NCI-H2196 treated with DMSO at 0.1 percent for 48 hours (cell line): Measurements from ENCODE around the gene PRR30.
"Not testable (repeated sequence)": the region's sequence is repeated elsewhere in the genome, so short reads cannot be mapped to it uniquely, and the experiment has no call there.

Experiments
- DNase-seq: peaks from one replicate; lab custom pipeline; 2025; ENCODE audit not compliant: unreplicated experiment; lab: John Stamatoyannopoulos, UW

PRR30 gene

DNA sequence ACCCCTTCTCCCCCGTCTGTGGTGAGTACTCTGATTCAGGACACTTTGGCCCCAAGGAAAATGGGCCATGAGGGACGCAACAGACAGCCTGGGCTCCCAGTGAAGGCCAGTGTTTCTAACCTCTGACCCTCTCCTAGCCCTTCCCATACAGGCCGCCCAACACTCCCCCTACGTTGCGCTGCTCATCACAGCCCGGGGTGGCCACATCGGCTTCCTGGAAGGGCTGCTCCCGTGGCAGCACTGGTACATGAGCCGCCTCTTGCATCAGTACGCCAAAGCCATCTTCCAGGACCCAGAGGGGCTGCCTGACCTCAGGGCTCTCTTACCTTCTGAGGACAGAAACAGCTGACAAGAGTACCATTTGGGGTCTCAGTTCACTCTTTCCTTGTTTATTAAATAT is 8.8 kb downstream of the PRR30 start:
- DNase-seq, result no peak

DNA sequence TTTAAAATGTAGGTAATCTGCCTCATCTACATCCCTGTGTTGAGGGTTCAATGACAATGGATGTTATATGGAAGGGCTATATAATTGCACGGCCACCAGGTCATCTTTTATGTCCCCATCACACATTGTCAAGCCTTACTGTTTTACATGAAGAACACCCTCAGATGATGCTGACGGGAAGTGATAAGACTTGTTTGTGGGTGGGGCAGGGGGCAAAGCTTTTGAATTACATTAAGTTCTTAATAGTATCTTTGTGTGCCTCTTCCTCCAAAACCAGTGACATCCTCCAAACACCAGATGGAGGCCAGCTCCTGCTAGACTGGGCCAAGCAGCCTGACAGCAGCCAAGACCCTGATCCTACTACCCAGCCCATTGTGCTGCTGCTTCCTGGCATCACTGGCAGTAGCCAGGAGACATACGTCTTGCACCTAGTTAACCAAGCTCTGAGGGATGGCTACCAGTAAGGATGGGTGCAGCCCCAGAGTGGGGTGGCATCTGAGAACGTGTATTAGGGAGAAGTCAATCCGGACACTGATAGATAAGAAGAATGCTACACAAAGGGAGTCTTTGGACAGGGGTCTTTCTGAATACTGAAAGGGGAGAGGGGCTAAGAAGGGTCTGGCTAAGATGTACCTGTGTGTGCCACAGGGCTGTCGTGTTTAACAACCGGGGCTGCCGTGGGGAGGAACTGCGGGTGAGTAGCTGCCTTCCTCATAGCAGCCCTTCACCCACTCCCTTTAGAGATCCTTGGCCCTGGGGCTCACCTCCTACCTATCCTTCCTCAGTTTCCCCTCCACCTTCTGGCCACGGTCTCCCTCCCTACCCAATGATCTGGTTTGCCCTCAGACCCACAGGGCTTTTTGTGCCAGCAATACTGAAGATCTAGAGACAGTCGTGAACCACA is 10.3 kb downstream of the PRR30 start:
- no peak for DNase-seq

DNA sequence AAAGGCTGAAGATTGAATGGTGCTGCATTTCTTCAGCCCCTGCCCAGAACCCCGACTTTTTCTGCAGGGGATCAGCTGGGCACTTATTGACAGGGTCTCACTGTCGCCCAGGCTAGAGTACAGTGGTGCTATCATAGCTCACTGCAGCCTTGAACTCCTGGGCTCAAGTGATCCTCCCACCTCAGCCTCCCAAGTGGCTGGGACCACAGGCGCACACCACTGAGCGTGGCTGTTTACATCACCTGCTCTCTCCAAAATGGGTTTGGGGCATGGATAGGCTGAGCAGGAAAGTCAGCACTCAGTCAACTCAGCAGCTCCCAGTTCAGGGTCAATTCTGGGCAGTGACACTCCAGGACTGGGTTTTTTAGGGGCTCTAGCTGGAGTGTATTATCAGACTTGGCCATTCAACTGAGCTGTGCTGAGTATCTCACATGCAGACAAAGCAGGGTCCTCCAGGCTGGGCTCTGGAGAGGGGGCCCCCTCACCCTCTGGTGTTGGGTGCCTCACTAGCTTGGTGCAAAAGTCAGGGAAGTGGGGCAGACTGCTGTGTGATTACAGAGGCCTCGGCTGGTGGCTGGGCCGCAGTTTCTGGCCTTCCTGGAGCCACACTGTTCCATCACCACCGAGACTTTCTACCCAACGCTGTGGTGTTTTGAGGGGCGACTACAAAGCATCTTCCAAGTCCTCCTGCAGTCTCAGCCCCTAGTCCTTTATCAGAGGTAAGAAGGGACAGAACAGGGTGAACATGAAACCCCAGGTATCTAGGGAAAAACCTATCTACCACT is 11.1 kb downstream of the PRR30 start:
- DNase-seq, result no peak

DNA sequence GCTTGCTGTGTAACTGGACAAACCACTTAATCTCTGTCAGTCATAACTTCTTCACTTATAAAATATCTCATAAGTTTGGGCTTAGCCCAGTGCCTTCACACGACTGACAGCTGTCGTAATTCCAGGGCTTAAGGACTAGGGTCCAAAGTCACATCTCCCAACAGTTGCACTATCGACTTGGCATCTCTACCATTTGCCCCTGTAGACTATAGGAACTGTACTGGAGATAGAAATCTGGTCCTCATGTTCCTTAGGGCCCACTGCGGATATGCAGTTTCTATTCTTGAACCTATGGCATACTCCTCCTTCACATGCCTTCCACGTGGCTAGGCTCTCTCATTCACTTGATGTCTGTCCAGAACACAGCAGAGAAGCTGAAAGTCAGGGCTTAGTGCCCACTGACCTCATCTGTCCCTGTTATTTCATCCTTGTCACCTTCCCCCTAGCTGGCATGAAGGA is 12.9 kb downstream of the PRR30 start:
- DNase-seq, result no peak

DNA sequence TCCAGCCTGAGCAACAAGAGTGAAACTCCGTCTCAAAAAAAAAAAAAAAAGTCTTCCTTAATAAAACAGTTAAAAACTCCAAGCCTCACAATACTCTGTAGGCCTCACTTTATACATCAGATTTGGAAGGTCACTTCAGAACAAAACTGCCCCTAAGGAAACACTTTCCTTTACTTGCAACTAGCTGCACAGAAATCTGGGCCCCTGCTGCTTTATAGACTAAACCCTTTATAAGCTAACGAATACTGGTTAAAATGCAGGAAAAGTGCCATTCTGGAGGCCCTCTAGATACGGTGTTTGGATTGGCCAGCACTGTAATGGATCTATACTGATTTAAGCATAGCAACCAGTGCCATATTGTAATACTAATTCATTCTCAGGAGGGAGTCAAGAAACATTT is 14.1 kb downstream of the PRR30 start:
- DNase-seq, result no peak

DNA sequence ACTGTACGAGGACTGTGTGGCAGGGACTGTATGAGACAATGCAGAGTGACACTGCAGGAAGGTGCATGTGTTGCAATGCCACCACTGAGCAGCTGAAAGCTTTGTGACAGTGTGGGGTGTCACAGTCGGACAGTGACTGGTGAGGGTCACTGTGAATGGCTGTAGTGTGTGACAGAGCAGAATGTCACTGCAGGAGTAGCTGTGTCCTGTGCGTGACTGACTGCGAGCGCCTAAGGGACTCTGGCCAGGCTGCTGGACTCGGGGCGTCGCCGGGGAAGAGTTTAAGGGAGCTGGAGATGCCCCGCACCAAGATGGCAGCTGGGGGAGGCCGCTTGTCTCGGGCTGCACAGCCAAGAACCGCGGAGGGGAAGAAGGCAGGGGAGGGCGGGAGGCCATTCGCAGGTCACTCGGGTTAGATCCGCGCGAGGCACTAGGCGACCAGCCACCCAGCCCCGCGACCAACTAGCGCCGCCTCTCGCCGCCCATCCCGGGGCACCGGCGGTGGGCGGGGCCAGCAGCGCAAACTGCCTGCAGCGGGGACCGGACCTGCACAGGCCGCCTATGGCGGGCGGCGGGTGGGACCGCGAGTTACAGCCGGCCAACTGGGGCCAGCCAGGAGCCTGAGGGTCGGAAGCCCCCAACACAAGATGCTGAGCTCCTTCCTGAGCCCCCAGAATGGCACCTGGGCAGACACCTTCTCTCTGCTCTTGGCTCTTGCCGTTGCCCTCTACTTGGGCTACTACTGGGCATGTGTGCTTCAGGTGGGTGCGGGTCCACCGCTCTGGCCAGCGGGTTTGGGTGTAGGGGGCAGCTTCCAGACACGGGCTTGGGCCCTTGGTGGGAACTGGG is 15.7 kb downstream of the PRR30 start, which contains the start of gene ABHD1:
Gene ABHD1 (plus strand): TSS at position 514 of the 849 bp plus-strand sequence. CDS start 134 bp downstream, at position 648.
- DNase-seq, result no peak

DNA sequence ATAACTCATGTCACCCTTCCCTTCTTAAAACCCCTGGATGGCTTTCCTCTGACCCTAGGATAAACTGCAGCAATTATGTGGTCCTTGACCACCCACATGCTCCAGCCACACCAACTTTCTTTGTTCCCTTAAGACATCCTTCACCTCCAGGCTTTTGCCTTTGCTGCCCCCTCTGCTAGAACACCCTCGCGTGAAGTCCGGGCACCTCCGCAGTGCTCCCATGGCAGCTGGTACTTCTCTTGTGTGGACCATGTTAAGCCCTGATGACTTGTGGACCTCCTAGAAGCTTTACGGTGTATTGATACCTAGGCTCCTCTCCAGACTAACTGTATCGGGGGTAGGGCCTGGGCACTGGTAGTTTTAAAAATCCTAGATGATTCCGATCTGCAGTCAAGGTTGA is 16.4 kb downstream of the PRR30 start:
- no peak for DNase-seq

DNA sequence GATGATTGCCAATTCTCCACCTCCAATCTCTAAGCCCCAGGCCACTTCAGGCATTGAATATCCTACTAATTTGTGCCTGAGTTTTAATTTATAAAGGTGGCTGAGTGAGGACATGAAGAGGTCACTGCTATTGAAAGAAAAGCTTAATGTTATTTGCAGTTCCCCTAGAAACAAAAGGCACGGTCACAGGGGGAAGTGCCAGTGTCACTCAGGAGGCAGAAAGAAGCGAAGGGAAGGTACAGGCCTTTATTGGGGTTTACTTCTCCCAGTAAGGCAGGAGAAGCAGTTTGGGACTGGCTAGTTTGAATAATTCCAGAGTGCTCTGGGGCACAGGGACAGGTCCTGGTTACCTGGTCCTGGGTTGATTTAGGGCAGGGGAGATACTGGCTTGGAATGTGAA is 17.3 kb downstream of the PRR30 start:
- DNase-seq, result no peak

DNA sequence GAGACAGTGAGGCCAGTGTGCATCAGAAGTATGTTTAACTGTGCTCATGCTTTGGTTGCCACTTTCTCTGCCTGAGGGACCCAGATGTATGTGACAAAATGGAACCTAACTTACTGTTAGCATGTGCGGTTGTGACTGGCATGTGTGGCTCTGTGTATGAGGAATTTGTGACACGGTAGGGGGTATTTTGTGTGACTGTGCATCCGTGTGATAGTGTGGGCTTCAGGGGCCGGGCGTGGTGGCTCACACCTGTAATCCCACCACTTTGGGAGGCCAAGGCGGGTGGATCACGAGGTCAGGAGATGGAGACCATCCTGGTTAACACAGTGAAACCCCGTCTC is 19.9 kb downstream of the PRR30 start:
- DNase-seq, result not testable (repeated sequence)

DNA sequence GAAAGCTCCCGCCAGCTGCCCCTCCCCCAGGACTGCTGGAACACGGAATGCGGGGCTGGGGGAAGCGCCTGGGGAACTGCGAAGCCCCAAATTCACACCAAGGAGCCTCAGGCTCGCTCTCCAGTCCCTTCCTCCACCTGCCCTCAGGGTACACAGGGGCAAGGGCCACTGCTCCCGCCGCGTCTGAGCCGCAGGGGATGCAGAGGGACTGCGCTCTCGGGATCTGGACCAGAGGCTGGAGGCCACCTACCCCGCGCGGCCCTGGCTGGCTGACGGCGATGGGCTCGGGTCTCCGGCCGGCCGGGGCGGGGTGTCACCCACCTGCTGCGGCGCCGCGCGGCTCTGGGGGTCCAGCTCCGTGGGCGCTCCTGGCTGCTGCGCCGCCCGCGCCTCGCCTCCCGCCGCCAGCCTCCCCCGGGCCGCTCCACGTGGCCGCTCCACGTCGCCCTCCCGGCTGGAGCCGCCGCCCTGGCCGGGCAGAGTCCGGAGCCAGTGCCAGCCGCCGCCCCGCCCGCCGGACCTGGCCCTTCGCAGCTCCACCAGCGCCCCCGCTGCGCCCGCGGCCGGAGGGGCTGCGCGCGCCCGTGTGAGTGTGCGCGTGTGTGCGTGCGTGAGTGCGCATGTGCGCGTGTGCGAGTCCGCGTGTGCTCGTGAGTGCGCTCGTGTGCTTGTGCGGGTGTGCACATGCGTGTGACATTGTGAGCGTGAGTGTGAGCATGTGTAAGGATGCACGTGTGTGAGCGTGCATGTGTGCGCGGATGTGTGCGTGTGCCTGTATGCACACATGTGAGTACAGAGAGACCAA is 20.5 kb downstream of the PRR30 start, which contains the start of gene CGREF1:
Gene CGREF1 (minus strand): TSS at position 604 of the 805 bp plus-strand sequence. CDS start 14,762 bp downstream, outside the sequence.
- DNase-seq, result no peak

DNA sequence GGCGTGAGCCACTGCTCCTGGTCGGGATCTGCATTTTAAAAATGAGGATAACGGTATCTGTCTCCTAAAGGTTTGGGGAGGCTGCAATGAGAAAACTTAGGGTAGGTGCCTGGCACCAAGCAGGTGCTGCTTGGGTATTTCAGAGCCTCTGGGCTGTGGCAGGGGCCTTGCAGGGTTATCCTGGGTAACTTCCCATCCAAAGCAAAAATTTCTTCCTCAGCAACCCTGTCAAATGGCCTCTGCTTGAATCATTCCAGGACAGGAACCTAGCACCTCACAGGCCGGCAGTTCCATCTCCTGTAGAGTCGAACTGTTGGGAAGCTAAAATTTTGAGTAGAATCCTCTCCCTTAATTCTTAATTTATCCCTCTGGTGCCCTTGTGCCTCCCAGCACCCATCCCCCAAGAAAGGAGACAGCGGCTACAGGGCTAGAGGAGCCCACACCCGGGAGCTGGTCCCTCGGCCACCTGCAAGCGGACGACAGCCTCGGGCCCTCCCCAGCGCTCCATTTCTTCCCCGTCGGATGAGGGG is 21.1 kb downstream of the PRR30 start:
- DNase-seq, result no peak

DNA sequence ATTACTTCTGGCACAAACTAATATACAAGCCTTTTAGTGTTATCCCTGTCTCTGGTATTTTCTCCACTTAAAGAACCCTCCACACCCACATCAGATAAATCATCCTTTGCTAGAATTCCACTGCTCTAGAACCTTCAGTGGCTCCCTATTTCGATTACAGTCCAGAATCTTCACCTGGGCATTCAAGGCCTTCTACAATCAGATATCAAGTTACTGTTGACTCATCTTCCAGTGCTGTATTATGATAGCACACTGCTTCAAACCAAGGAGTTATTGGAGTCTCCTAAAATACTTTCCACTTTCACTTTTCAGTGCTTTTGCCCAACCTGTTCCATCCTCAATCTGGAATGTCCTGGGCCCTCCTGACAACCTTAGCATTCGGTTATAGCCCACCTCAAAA is 23.7 kb downstream of the PRR30 start:
- DNase-seq, result no peak

DNA sequence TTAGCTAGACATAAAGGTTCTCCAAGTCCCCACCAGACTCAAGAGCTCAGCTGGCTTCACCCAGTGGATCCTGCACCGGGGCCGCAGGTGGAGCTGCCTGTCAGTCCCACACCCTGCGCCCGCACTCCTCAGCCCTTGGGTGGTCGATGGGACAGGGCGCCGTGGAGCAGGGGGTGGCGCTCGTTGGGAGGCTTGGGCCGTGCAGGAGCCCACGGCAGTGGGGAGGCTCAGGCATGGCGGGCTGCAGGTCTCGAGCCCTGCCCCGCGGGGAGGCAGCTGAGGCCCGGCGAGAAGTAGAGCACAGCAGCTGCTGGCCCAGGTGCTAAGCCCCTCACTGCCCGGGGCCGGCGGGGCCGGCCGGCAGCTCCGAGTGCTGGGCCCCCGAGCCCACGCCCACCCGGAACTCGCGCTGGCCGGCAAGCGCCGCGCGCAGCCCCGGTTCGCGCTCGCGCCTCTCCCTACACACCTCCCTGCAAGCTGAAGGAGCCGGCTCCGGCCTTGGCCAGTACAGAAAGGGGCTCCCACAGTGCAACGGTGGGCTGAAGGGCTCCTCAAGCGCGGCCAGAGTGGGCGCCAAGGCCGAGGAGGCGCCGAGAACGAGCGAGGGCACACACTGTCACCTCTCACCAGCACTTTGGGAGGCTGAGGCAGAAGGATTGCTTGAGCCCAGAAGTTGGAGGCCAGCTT is 27.7 kb downstream of the PRR30 start:
- DNase-seq, result not testable (repeated sequence)

DNA sequence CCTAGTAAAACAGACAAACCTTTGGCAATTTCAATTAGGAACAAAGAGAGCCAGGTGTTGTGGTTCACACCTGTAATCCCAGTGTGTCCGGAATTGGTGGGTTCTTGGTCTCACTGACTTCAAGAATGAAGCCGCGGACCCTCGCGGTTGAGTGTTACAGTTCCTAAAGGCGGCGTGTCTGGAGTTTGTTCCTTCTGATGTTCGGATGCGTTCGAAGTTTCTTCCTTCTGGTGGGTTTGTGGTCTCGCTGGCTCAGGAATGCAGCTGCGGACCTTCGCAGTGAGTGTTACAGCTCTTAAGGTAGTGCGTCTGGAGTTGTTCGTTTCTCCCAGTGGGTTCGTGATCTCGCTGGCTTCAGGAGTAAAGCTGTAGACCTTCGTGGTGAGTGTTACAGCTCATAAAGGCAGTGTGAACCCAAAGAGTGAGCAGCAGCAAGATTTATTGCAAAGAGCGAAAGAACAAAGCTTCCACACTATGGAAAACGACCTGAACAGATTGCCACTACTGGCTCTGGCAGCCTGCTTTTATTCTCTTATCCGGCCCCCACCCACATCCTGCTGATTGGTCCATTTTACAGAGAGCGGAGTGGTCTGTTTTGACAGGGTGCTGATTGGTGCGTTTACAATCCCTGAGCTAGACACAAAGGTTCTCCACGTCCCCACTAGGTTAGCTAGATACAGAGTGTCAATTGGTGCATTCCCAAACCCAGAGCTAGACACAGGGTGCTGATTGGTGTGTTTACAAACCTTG is 28.4 kb downstream of the PRR30 start:
- not testable (repeated sequence) for DNase-seq

DNA sequence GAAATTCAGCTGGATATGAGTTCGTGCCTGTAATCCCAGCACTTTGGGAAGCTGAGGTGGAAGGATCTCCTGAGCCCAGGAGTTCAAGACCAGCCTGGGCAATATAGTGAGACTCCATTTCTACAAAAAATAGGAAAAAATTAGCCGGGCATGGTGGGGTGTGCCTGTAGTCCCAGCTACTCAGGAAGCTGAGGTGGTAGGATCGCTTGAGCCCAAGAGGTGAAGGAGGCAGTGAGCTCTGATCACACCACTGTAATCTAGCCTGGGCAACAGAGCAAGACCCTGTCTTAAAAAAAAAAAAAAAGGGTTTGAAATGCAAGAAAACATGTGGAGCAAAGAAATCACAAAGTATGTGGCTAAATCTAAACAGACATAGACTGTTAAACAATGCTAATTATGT is 30.1 kb downstream of the PRR30 start:
- no peak for DNase-seq

DNA sequence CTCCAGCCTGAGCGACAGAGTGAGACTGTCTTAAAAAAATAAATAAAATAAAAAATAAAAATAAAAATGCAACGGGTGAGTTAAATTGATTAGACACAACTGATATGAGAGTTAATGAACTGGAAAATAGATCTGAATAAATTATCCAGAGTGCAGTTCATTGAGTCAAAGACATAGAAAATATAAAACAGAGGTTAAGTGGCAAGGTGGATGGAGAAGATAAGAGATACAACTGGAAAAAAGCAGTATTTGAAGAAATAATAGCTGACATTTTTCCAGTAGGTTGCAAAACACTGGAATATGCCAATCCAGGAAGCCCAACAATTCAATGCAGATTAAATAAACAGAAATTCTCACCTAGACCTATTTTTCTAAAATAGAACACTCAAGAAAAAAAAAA is 31.0 kb downstream of the PRR30 start:
- no peak for DNase-seq

DNA sequence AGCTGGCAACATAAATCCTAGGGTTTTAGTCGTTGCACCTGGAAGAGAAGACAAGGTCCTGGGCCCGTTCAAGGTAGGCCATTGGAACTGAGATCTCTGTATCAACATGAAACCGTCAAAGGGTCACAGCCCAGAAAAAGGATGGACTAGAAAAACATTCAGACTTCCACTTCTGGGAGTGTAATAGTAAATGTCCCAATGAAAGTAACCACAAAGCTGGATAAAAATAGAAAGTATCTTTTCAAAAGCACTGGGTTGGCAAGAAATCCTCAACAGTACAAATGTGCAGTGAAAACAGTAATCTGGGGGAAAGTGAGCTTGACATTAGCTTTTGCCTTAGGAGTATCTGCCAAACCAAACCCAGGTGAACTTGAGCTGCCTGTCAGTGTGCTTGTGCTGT is 33.2 kb downstream of the PRR30 start:
- DNase-seq, result no peak

DNA sequence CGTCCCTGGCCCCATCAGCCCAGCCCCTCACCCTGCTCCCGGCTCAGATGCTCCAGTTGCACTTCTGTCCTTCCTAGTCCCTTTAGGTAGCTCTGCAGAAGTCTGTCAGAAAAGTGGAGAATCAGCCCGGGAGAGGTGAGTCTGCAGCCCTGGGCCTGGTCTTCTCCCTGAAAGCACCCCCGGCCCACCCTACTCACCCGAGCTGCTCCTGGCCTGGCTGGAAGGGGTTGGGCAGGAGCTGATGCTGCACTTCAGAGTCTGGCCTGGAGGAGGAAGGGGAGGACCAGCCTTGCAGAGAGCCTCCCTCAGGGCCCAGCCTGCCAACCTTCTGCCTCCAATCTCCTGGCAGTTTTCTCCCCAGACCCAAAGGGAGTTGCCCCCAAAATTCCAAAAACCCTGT is 36.9 kb downstream of the PRR30 start:
- no peak for DNase-seq

DNA sequence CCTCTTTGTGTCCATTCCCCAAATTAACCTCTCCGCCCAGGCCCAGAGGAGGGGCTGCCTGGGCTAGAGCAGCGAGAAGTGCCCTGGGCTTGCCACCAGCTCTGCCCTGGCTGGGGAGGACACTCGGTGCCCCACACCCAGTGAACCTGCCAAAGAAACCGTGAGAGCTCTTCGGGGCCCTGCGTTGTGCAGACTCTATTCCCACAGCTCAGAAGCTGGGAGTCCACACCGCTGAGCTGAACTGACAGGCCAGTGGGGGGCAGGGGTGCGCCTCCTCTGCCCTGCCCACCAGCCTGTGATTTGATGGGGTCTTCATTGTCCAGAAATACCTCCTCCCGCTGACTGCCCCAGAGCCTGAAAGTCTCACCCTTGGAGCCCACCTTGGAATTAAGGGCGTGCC is 39.2 kb downstream of the PRR30 start:
- no peak for DNase-seq
